Lower leg skin (tissue), 4 donors: ENCODE data around the gene FN1. TPM values are rescaled to one million over a fixed set of nuclear protein-coding genes. Genes with fewer than 3 reads are reported as not detected.

Experiments used
- DNase-seq, 2 donors: peaks; one replicate each; pipeline ENCODE4 v3.0.0-alpha.2; 2019; ENCODE audit warnings: low spot score in 2 of 2
- H3K4me3 ChIP-seq: fragments of 200-600 bp; sonication (generic); 2 replicates; pipeline ENCODE4 v1.5.1; 2017; ENCODE audit warnings: mild to moderate bottlenecking, low read depth; ENCODE audit not compliant: poor library complexity, severe bottlenecking
- CTCF ChIP-seq, 3 donors: fragments of 450-650 bp; IDR thresholded peaks; one replicate each; pipeline ENCODE4 v1.5.1; 2016; ENCODE audit warnings: antibody characterized with exemption in 3 of 3, mild to moderate bottlenecking in 3 of 3, moderate library complexity in 2 of 3
- POLR2A ChIP-seq, 2 donors: fragments of 450-650 bp; IDR thresholded peaks; one replicate each; pipeline ENCODE4 v1.6.1; 2016 to 2017; ENCODE audit warnings: antibody characterized with exemption in 2 of 2, mild to moderate bottlenecking in 1 of 2, moderate library complexity in 1 of 2
- WGBS, 2 donors: methylation state at CpG; one replicate each; pipeline ENCODE4 v1.1.5; 2018; 5-methylcytosine and 5-hydroxymethylcytosine counted together
- intact Hi-C: fragments of 100-400 bp; cut with DNase I; formaldehyde crosslinking; loops from one replicate; pipeline ENCODE4 v1.15.0; 2023; ENCODE audit warnings: low total_unique reads
- total RNA-seq, 4 donors: library from RNA; depleted of rRNA; stranded (reverse); fragments of >200 nt; gene quantifications; one replicate each; pipeline ENCODE4 v1.1.0, GENCODE V29; 2016

Gene FN1
- total RNA-seq, 4 donors from 2014 or later = 38.2 to 149 (median 52.8) TPM

- intact Hi-C loops = no loop called here
- no peak for TF ChIP-seq CTCF (IDR thresholded peaks at IDR 0.05)
- no peak for TF ChIP-seq POLR2A (IDR thresholded peaks at IDR 0.05)
- WGBS, 2 donors = 100% methylated on average over 1 of the region's 1 CpG
- no peak for DNase-seq
- no peak overlapping the region for H3K4me3 ChIP-seq
Measured at GRCh38 chr2:215429424-215429823, 6.4 kb downstream of the FN1 start.

GRCh38 chr2:215428060-215428910 lies 7.6 kb downstream of the FN1 start:
- intact Hi-C loops = no loop called here
- WGBS, 2 donors = 92 to 93% methylated on average over 19 of the region's 19 CpGs
- no peak for TF ChIP-seq POLR2A (IDR thresholded peaks at IDR 0.05)
- no peak for TF ChIP-seq CTCF (IDR thresholded peaks at IDR 0.05)
- no peak for DNase-seq
- H3K4me3 ChIP-seq = no peak overlapping the region

GRCh38 chr2:215427585-215427984 lies 8.3 kb downstream of the FN1 start:
- TF ChIP-seq POLR2A (IDR thresholded peaks at IDR 0.05) (no peak), CTCF (IDR thresholded peaks at IDR 0.05) (no peak)
- no peak overlapping the region for H3K4me3 ChIP-seq
- intact Hi-C loops = no loop called here
- 92 to 94% methylated on average over 5 of the region's 5 CpGs for WGBS, 2 donors
- DNase-seq = no peak

- no peak for DNase-seq
- intact Hi-C loops = no loop called here
- 75 to 82% methylated on average over 11 of the region's 11 CpGs for WGBS, 2 donors
- no peak overlapping the region for H3K4me3 ChIP-seq
- no peak for TF ChIP-seq POLR2A (IDR thresholded peaks at IDR 0.05)
- TF ChIP-seq CTCF (IDR thresholded peaks at IDR 0.05) = no peak
Measured at GRCh38 chr2:215425021-215425782, 10.7 kb downstream of the FN1 start.

- intact Hi-C loops = no loop called here
- no peak overlapping the region for H3K4me3 ChIP-seq
- 94% methylated on average over 12 of the region's 12 CpGs for WGBS, 2 donors
- DNase-seq = no peak
- TF ChIP-seq CTCF (IDR thresholded peaks at IDR 0.05) (no peak), POLR2A (IDR thresholded peaks at IDR 0.05) (no peak)
Measured at GRCh38 chr2:215423928-215424540, 11.8 kb downstream of the FN1 start.
